Immature natural killer cell (primary cell): ENCODE data around the gene EGFLAM. TPM values are rescaled to one million over a fixed set of nuclear protein-coding genes. Genes with fewer than 3 reads are reported as not detected.

Experiments
- DNase-seq, 3 donors: peaks; one replicate each; pipeline ENCODE4 v3.0.0; 2022; ENCODE audit warnings: mixed read lengths in 1 of 3
- H3K27ac Mint-ChIP-seq, 6 donors: one replicate each; pipeline ENCODE4 v1.8.0; 2020; ENCODE audit warnings: mixed read lengths in 6 of 6, mild to moderate bottlenecking in 5 of 6, inconsistent platforms in 4 of 6, moderate library complexity in 3 of 6
- H3K27me3 Mint-ChIP-seq, 3 donors: one replicate each; pipeline ENCODE4 v1.8.0; 2020 to 2021; ENCODE audit warnings: low read depth in 3 of 3, mild to moderate bottlenecking in 3 of 3, mixed read lengths in 3 of 3, moderate library complexity in 3 of 3, inconsistent platforms in 1 of 3
- H3K36me3 Mint-ChIP-seq, 3 donors: one replicate each; pipeline ENCODE4 v1.8.0; 2020; ENCODE audit warnings: mixed read lengths in 3 of 3, inconsistent platforms in 2 of 3, mild to moderate bottlenecking in 2 of 3
- H3K4me1 Mint-ChIP-seq, 2 donors: one replicate each; pipeline ENCODE4 v1.8.0; 2020; ENCODE audit warnings: inconsistent platforms in 2 of 2, mild to moderate bottlenecking in 2 of 2, mixed read lengths in 2 of 2, moderate library complexity in 1 of 2
- H3K4me3 Mint-ChIP-seq, 5 donors: one replicate each; pipeline ENCODE4 v1.8.0; 2020; ENCODE audit warnings: mild to moderate bottlenecking in 5 of 5, mixed read lengths in 5 of 5, inconsistent platforms in 3 of 5, moderate library complexity in 3 of 5
- H3K9me3 Mint-ChIP-seq, 6 donors: one replicate each; pipeline ENCODE4 v1.8.0; 2020; ENCODE audit warnings: mild to moderate bottlenecking in 6 of 6, mixed read lengths in 6 of 6, inconsistent platforms in 4 of 6, moderate library complexity in 3 of 6
- polyA plus RNA-seq, 3 donors: library from polyadenylated mRNA; unstranded; fragments of 300-500 nt; fragmentation: Illumina TruSeq; gene quantifications; one replicate each; pipeline ENCODE4 v1.2.3, GENCODE V29; 2021

The EGFLAM gene
- polyA plus RNA-seq, 3 donors from 2014 or later: not detected

GRCh38 chr5:38347896-38348295, 89.5 kb downstream of the EGFLAM start:
- peaks cover 0 to 7% (median 0%) of the 10 kb centered on the region in 6 donors for H3K9me3 Mint-ChIP-seq
- H3K27ac Mint-ChIP-seq: no peak overlapping the region
- no peak overlapping the region for H3K4me3 Mint-ChIP-seq
- H3K36me3 Mint-ChIP-seq: no peaks in the 10 kb centered on the region
- peaks cover 0 to 7% (median 3%) of the 10 kb centered on the region in 3 donors for H3K27me3 Mint-ChIP-seq
- no peaks in the 10 kb centered on the region for H3K4me1 Mint-ChIP-seq
- DNase-seq: no peak

- H3K4me1 Mint-ChIP-seq: no peaks in the 10 kb centered on the region
- peaks cover 4 to 8% (median 8%) of the 10 kb centered on the region in 3 donors for H3K27me3 Mint-ChIP-seq
- H3K4me3 Mint-ChIP-seq: no peak overlapping the region
- no peaks in the 10 kb centered on the region for H3K36me3 Mint-ChIP-seq
- no peak for DNase-seq
- peaks cover 0 to 5% (median 0%) of the 10 kb centered on the region in 6 donors for H3K9me3 Mint-ChIP-seq
- H3K27ac Mint-ChIP-seq: no peak overlapping the region
These were observed 102.1 kb downstream of the EGFLAM start for GRCh38 chr5:38360323-38361061.

GRCh38 chr5:38362713-38363112, 104.4 kb downstream of the EGFLAM start:
- H3K9me3 Mint-ChIP-seq: peaks cover 0 to 5% (median 0%) of the 10 kb centered on the region in 6 donors
- H3K27me3 Mint-ChIP-seq: peaks cover 4 to 8% (median 8%) of the 10 kb centered on the region in 3 donors
- no peak overlapping the region for H3K4me3 Mint-ChIP-seq
- H3K4me1 Mint-ChIP-seq: no peaks in the 10 kb centered on the region
- DNase-seq: no peak
- no peaks in the 10 kb centered on the region for H3K36me3 Mint-ChIP-seq
- no peak overlapping the region for H3K27ac Mint-ChIP-seq

- no peak for DNase-seq
- H3K4me1 Mint-ChIP-seq: peaks cover 0 to 8% of the 10 kb centered on the region in 2 donors
- no peak overlapping the region for H3K4me3 Mint-ChIP-seq
- no peak overlapping the region for H3K27ac Mint-ChIP-seq
- H3K36me3 Mint-ChIP-seq: no peaks in the 10 kb centered on the region
- H3K27me3 Mint-ChIP-seq: peaks cover 2 to 8% (median 7%) of the 10 kb centered on the region in 3 donors
- H3K9me3 Mint-ChIP-seq: peaks cover 0 to 5% (median 0%) of the 10 kb centered on the region in 6 donors
These were observed 106.5 kb downstream of the EGFLAM start for GRCh38 chr5:38364825-38365224.

- DNase-seq: no peak
- Mint-ChIP-seq H3K4me3 (no peak overlapping the region), H3K4me1 (peaks cover 0 to 8% of the 10 kb centered on the region in 2 donors), H3K27me3 (peaks cover 2 to 6% (median 4%) of the 10 kb centered on the region in 3 donors), H3K36me3 (no peaks in the 10 kb centered on the region), H3K27ac (no peak overlapping the region), H3K9me3 (no peaks in the 10 kb centered on the region)
These were observed 109.1 kb downstream of the EGFLAM start for GRCh38 chr5:38367410-38367809.

- Mint-ChIP-seq H3K27ac (no peak overlapping the region), H3K27me3 (peaks cover 2 to 6% (median 4%) of the 10 kb centered on the region in 3 donors), H3K4me3 (no peak overlapping the region), H3K9me3 (no peaks in the 10 kb centered on the region), H3K36me3 (no peaks in the 10 kb centered on the region), H3K4me1 (peaks cover 0 to 8% of the 10 kb centered on the region in 2 donors)
- DNase-seq: no peak
These were observed 109.6 kb downstream of the EGFLAM start for GRCh38 chr5:38367966-38368365.

GRCh38 chr5:38369692-38370091, 111.3 kb downstream of the EGFLAM start:
- Mint-ChIP-seq H3K36me3 (no peaks in the 10 kb centered on the region), H3K4me3 (no peak overlapping the region)

GRCh38 chr5:38370358-38371100, 112.2 kb downstream of the EGFLAM start:
- H3K27ac Mint-ChIP-seq: no peak overlapping the region
- peaks cover 0 to 3% (median 0%) of the 10 kb centered on the region in 6 donors for H3K9me3 Mint-ChIP-seq
- H3K27me3 Mint-ChIP-seq: peaks cover 2 to 4% (median 4%) of the 10 kb centered on the region in 3 donors
- no peaks in the 10 kb centered on the region for H3K36me3 Mint-ChIP-seq
- peaks cover 0 to 8% of the 10 kb centered on the region in 2 donors for H3K4me1 Mint-ChIP-seq
- DNase-seq: no peak
- H3K4me3 Mint-ChIP-seq: no peak overlapping the region

More at GRCh38 chr5:38369692-38370091, 111.3 kb downstream of the EGFLAM start:
- Mint-ChIP-seq H3K27ac (no peak overlapping the region), H3K9me3 (peaks cover 0 to 3% (median 0%) of the 10 kb centered on the region in 6 donors), H3K4me1 (peaks cover 0 to 8% of the 10 kb centered on the region in 2 donors), H3K27me3 (peaks cover 0 to 2% (median 2%) of the 10 kb centered on the region in 3 donors)
- no peak for DNase-seq

- H3K27me3 Mint-ChIP-seq: peaks cover 2 to 4% (median 4%) of the 10 kb centered on the region in 3 donors
These were observed 113.2 kb downstream of the EGFLAM start for GRCh38 chr5:38371596-38371995.

GRCh38 chr5:38373743-38374142, 115.4 kb downstream of the EGFLAM start:
- Mint-ChIP-seq H3K4me3 (no peak overlapping the region), H3K4me1 (no peaks in the 10 kb centered on the region), H3K36me3 (no peaks in the 10 kb centered on the region), H3K9me3 (peaks cover 0 to 6% (median 0%) of the 10 kb centered on the region in 6 donors), H3K27ac (no peak overlapping the region), H3K27me3 (peaks cover 2 to 7% (median 5%) of the 10 kb centered on the region in 3 donors)
- no peak for DNase-seq

More at GRCh38 chr5:38371596-38371995, 113.2 kb downstream of the EGFLAM start:
- Mint-ChIP-seq H3K36me3 (no peaks in the 10 kb centered on the region), H3K9me3 (peaks cover 0 to 6% (median 0%) of the 10 kb centered on the region in 6 donors), H3K4me1 (peaks cover 0 to 8% of the 10 kb centered on the region in 2 donors), H3K27ac (no peak overlapping the region), H3K4me3 (no peak overlapping the region)
- DNase-seq: no peak

GRCh38 chr5:38375423-38375822, 117.1 kb downstream of the EGFLAM start:
- DNase-seq: no peak
- H3K27me3 Mint-ChIP-seq: peaks cover 7 to 8% (median 7%) of the 10 kb centered on the region in 3 donors
- peaks cover 0 to 6% (median 0%) of the 10 kb centered on the region in 6 donors for H3K9me3 Mint-ChIP-seq
- H3K4me3 Mint-ChIP-seq: no peak overlapping the region
- H3K4me1 Mint-ChIP-seq: no peaks in the 10 kb centered on the region
- H3K36me3 Mint-ChIP-seq: no peaks in the 10 kb centered on the region
- no peak overlapping the region for H3K27ac Mint-ChIP-seq

- H3K9me3 Mint-ChIP-seq: peaks cover 0 to 6% (median 0%) of the 10 kb centered on the region in 6 donors
- H3K27ac Mint-ChIP-seq: no peak overlapping the region
- H3K27me3 Mint-ChIP-seq: peaks cover 7 to 12% (median 7%) of the 10 kb centered on the region in 3 donors
- H3K4me3 Mint-ChIP-seq: no peak overlapping the region
- H3K36me3 Mint-ChIP-seq: no peaks in the 10 kb centered on the region
- no peaks in the 10 kb centered on the region for H3K4me1 Mint-ChIP-seq
- DNase-seq: no peak
These were observed 118.0 kb downstream of the EGFLAM start for GRCh38 chr5:38376404-38376803.

GRCh38 chr5:38378579-38378978, 120.2 kb downstream of the EGFLAM start:
- Mint-ChIP-seq H3K4me3 (no peak overlapping the region), H3K4me1 (no peaks in the 10 kb centered on the region), H3K9me3 (peaks cover 0 to 6% (median 0%) of the 10 kb centered on the region in 6 donors), H3K27me3 (peaks cover 7 to 15% (median 7%) of the 10 kb centered on the region in 3 donors), H3K27ac (no peak overlapping the region), H3K36me3 (no peaks in the 10 kb centered on the region)
- DNase-seq: no peak
